Activated T-cell treated with anti-CD3 and anti-CD28 coated beads for 48 hours (primary cell): ENCODE measurements around the gene RIPPLY2.
"Not testable (repeated sequence)": the region's sequence is repeated elsewhere in the genome, so short reads cannot be mapped to it uniquely, and the experiment has no call there.

Source experiments
- DNase-seq: peaks from one replicate; pipeline ENCODE4 v3.0.0-alpha.2; 2020; ENCODE audit warnings: low read depth

RIPPLY2 gene

DNA sequence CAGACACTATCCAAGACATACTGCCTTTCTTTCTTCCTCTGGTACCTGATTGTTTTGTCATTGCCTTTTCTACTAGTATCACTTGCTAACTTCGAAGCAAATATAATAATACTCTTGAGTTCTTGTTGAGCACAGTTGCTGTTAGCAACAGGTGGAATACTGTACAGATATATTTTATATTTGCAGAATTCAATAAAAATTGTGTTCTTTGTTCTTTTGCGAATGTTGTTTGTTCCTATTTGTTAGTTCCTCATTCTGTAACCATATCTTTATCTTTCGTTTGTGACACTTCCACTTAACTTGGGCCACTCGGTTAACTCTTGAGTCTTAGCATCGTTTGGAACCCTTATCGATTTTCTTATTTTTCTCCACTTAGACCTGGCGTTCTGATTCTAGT, 7.2 kb downstream of the RIPPLY2 start:
- DNase-seq: no peak

DNA sequence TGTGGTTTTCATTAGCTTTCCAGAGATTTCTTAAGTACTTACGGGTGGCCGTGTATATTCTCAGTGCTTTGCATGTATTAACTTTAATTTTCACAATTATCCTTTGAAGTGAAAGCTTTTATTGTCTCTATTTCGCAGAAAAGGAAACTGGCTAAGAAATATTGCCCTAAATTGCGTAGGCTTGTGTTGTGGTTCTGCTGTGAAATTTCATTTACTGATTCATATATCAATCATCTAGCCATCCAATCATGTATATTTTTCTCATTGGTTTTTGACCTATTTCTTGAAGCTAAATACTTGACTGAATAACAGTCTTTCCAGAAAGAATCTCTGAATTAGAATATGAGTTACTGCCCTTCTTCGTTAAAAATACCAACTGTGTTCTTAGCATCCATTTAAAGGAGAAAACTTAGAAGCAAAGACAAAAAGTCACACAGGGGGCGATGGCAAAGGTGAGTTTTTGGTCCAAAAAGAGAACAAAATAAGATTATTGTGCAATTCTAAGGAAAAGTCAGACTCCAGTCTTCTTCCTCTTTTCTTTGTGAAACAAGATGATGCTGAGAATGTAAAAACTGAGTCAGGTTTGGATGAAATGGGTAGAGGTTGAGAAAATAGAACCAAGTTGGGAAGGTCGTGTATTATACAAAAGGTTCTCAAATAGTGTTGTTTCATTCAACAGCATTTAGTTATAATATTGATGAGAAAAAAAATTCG, 7.8 kb downstream of the RIPPLY2 start:
- DNase-seq: no peak

DNA sequence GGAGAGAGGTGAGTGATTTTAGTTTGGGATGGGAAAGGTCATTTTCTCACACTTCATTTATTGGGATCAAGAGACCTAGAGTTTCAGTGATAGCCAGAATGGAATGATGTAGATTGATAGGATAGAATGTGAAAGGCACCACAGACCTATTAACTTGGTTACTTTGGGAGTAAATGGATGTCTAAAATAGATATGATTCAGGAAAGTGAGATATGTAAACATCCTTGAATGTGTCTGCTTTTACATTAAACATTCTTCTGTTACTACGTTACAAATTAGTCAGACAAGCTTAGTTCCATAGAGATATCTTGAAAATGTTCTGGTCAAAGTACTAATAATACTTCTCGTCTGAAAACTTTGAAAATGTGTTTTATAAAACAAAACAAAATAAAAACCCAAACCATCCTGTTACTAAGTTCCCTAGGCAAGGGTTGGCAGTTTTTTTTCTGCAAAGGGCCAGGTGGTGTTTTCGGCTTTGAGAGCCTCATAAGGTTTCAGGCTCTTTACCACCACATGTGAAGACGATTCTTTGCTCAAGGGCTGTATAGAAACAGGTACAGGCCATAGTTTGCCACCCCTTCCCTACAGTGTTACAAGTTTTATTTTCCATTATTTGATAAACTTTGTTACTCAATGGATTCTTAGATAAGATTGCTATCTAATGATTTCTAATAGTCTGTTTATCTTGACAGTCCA, 9.8 kb downstream of the RIPPLY2 start:
- DNase-seq: no peak

DNA sequence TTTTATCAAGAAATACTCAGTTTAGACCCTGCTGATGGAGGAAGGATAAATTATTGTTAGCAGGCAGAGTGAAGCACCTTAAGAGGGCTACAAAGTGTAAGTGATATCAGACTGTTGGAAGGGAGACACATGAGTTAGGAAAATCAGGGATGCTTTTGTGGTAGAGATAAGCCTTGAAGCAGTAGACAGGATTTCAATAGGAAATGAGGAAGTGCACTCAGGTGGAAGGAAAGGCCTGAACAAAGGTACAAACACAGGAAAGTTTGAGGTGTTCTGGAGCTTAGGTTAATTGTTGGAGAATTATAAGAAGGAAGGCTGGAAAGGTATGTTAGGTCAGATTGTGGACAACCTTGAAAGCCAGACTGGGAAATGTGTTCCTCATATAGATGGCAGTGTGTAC, 13.9 kb downstream of the RIPPLY2 start:
- DNase-seq: no peak

DNA sequence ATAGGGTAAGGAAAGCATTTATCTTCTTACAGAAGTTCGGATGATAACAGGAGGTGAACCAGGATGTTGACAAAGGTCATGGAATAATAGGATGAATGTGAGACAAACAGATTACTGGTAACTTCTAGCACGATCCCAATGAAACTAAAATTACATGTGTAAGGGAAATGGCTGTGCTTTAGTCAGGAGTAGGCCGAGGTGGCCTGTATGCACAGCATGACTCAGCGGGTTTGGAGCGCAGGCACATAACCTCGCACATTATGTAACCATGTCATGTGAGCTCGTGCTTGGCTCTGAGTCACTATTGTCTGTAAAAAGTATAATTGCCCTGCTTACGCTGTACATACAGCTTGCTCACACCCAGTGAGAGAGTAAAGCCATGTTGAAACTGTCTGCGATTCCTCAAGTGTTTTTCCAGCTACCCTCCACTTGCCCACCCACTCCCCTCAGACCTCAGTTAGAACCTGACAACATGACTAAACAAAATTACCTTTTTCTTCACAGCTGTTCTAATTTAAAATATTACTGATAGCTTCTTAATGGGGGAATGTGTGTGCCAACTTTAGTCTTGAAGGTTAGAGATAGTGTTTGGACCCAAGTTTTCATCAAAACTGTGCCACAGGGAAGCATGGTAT, 14.5 kb downstream of the RIPPLY2 start:
- no peak for DNase-seq

DNA sequence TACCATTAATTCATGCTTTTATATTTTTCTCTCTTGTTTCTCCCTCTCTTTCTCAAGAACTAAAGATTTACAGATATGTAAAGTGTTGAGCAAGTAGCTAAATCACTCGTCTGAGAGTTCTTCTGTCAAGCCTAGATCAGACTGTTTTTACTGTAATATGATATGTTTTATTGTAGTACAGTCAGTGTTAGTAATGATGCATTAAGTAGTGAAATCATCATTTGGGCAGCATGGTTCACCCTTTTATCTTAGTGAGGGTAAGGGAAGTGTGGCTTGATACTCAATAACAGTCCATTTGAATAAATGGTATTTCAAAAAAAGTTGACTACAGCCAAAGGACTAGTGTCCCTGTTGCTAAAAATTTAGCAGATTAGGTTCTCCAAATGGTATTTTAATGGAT, 15.5 kb downstream of the RIPPLY2 start:
- no peak for DNase-seq

DNA sequence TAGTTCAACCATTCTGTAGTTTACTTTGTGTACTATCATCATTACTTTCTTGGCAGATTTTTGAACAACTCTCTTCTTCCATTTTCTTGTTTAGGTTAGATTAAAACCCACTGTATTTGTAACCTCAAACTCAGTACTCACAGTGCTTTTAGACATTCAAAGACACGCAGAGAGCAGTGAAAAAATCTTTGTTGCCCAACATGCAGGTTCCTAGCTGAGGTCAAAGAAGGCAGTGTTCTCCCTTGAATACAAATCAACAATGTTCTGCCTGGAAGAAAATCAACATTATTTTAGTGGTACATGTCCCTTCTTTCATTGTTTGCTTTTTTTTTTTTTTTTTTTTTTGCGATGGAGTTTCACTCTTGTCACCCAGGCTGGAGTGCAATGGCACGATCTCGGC, 17.5 kb downstream of the RIPPLY2 start:
- no peak for DNase-seq

DNA sequence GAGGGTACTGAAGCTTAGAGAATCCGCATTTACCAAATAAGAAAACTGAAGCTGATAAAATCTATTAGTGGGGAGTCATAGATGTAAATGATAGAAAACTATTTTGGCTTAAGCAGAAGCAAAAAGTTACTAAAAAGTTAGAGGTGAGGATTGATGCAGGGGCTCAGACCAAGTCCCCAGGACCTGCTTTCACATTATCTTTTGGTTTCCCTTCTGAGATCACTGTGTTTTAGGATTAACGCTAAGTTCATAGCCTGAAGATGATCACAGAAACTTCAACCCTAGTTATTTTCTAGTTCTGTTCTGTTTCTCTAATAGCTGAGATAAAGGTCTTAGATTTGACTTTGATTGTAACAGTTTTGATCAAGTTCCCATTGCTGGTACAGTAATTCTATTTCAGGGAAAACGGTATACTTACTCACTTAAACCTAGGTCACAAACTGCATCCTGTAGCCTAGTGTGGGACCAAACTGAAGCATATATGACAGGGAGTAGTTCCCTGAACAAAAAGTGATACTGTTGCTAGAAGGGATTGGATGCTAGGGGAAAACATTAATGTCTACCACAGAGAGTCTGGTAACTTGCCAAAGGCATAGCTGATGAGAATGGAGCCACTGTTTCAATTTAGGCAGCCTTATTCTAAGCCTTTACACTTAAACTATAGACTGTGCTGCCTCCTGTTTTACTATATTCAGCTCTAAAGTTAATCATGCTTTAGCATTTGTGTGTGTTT, 19.4 kb downstream of the RIPPLY2 start:
- no peak for DNase-seq

DNA sequence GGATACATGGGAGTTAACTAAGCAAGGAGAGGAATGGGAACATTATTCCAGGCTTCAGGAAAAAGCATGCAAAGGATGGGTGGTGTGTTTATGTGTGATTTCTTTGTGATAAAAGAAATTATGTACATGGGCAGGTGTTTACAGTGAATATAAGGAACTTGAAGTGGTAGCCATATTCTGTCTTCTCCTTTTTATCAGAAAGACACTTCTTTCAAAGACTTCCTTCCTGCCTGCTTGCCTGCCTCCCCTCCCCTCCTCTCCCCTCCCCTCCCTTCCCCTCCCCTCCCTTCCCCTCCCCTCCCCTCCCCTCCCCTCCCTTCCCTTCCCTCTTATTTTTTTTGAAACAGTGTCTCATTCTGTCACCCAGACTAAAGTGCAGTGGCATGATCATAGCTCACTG, 20.7 kb downstream of the RIPPLY2 start:
- DNase-seq: no peak

DNA sequence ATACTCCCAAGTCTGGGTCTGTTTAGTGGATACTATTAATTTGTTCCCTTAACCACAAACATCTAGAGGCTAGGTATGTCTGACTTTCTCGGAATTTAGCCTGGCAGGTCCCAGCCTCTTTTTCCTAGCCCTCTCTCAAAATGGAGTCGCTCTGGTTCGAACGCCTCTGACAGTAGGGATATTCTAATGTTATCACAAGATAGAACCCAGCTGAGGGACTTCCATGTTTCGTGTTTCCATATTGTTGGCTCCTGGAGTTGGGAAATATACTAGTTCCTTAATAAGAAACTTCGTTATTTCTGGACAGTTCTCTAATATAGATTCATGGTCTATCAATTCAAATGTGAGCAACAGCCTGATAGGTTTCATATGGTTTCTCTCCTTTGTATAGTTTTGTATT, 22.7 kb downstream of the RIPPLY2 start:
- no peak for DNase-seq

DNA sequence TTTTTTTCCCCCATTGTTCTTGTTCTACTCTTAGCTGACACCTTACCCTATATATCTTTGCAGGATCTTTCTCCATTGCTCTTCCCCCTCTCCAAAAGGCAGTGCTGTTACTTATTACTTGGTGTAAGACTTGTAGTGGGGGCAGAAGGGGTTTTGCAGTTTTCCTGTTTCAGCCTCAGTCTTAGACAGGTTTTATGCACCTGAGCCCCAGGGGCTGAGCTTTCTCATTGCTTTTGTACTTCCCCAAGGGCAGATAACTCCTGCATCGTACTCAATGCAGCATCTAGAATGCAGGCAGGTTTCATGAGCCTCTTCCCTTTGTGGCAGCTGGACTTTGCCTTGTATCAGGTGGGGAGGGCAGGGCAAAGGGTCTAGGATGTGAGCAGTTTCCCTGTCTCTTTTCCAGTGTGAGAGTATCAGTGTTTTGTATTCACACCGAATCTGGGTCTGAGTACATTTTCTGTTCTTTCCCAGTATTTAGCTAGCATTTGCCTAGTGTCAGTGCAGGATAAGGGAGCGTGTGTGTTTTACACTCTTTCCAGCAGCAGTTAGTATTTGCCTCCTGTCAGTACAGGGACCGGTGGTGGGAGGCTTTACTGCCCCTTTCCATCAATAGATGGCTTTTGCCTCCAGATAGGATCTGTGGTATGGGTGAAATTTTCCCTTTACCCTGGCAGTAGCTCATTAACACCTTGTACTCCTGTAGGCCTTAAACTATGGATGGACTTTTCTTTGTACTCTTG, 25.9 kb downstream of the RIPPLY2 start:
- no peak for DNase-seq

DNA sequence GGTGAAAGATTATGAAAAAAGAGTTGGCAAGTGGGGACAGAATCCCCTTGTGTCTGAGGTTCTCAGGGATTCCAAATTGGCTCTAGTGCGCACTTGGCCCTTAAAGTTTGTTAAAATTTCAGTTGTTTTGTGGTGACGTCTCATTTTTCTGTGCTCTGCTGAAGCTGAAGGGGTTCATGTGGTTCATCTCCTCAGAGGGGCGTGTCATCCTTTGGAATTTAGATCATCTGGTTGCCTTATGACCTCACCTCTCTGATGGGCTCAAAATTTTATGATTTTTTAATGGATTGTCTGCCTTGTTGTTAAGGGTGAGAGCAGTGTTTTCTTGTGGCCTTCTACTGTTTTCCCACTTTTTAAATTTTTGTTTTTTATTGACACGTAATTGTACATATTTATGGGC, 26.6 kb downstream of the RIPPLY2 start:
- no peak for DNase-seq

DNA sequence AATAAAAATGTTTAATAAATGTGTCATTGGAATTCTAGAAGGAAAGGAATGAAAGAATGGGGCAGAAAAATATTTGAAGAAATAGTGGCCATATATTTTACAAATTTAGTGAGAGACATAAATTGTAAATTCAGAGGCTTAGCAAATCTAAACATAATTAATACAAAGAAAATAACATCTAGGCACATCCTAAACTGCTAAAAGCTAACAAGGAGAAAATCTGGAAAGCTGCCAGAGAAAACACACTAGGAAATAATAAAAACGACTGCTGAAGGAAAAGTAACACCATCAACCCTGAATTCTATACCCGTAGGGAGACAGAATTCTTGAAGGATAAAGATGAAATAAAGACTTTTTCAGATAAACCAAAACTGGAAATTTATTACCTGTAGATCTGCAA, 30.1 kb downstream of the RIPPLY2 start:
- DNase-seq: no peak

DNA sequence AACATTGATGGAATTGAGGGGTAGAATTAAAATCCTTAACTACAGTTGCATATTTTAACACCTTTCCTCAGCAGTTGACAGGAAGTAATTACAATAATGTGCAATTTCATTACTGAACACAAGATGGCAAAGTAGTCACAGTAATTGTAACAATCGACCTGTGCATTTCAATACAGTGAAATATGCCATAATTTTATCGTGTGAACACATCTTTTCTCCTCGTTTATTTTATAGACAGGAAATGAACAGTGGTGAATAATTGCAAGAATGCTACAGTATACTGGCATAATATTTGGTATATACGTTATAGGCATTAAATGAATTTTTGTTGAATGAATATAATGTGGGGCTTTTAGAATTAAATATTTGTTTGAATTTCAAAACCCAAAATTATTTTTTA, 31.4 kb downstream of the RIPPLY2 start:
- DNase-seq: no peak

DNA sequence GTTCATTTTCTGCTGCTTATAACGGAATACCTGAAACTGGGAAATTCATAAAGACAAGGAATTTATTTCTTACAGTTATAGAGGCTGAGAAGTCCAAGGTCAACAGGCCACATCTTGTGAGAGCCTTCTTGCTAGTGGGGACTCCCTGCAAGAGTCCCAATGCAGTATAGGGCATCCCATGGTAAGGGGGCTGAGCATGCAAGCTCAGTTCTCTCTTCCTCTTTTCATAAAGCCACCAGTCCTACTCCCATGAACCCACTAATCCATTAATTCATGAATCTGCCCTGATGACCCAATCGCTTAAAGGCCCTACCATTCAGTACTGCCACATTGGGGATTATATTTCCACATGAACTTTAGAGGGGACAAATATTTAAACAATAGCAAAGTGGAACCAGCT, 32.8 kb downstream of the RIPPLY2 start:
- no peak for DNase-seq

DNA sequence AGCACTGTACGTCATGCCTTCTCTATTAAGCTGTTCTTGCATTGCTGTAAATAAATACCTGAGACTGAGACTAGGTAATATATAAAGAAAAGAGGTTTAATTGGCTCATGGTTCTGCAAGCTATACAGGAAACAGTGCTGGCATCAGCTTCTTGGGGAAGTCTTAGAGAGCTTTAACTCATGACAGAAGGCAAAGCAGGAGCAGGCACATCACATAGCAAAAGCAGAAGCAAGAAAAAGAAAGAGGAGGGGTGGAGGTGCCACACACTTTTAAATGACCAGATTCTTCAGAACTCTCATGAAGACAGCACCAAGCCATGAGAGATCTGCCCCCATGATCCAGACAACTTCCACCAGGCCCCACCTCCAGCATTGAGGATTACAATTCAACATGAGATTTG, 36.5 kb downstream of the RIPPLY2 start:
- DNase-seq: no peak

DNA sequence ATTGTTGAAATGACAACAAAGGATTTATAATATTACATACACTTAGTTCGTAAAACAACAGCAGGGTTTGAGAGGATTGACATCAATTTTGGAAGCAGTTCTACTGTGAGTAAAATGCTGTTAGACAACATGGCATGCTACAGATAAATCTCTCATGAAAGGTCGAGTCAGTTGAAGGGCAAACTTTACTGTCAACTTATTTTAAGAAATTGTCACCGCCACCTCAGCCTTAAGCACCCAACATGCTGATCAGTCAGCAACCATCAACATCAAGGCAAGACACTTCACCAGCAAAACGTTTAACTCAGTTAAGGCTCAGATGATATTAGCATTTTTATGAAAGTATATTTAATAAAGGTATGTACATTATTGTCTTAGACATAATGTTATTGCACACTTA, 37.4 kb downstream of the RIPPLY2 start:
- no peak for DNase-seq

DNA sequence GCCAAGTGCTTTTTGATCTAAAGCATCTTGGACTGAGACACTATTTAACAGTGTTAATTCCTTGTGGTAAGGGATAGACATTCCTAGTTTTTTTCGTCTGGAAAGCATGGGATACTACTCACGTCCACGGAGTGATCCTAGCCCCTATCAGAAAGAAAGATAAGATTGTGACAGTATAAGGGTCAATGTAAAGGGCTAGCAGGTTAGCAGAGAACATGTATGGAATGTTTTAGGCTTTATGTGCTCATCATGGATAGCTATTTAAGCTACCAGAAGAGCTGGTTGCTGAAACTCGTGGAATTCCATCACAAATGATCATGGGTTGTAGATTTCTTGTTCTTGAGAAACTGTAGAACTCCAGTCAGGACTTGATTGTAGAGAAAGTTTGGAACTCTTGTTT, 38.4 kb downstream of the RIPPLY2 start:
- no peak for DNase-seq

DNA sequence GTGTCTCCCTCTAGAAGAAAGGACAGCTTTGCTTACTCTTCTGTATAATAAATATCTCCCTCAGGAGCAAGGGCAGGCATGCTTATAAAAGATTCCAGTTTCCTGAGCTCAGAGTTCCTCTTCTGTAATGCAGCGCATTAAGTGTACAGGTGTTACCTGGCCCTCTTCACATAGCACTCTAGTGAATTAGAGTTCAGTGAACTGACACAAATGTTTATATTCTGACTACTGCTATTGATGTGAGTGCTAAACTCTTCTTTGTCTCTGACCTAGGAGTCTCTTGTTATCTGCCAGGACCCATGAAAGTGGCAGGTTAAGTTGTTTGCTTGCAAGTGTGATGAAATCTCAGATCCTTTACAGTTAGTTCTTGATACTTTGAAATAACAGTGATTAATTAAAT, 39.9 kb downstream of the RIPPLY2 start:
- no peak for DNase-seq

DNA sequence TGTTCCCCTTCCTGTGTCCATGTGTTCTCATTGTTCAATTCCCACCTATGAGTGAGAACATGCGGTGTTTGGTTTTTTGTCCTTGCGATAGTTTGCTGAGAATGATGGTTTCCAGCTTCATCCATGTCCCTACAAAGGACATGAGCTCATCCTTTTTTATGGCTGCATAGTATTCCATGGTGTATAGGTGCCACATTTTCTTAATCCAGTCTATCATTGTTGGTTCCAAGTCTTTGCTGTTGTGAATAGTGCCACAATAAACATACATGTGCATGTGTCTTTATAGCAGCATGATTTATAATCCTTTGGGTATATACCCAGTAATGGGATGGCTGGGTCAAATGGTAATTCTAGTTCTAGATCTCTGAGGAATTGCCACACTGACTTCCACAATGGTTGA, 43.9 kb downstream of the RIPPLY2 start:
- DNase-seq: not testable (repeated sequence)

DNA sequence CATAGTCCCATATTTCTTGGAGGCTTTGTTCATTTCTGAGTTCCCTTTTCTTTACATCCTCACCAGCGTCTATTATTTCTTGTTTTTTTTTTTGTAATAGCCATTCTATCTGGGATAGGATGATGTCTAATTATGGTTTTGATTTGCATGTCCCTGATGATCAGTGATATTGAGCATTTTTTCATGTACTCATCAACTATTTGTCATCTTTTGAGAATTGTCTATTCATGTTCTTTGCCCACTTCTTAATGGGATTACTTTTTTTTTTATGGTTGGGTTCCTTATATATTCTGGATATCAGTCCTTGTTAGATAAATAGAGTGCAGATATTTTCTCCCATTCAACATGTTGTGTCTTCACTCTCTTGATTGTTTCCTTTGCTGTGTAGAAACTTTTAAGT, 48.5 kb downstream of the RIPPLY2 start:
- no peak for DNase-seq

DNA sequence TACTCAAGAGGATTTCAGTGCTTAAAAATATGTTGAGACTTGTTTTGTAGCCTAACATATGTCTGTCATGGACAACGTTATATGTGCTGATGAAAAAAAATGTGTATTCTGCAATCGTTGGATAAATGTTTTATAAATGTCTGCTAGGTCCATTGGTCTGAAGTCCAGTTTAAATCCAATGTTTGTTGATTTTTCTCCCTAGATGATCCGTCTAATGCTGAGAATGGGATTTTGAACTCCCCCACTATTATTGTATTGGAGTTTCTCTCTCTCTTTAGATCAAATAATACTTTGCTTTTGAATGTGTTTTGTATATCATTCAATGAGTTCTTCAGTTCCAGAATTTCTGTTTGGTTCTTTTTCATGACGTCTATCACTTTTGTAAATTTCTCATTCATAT, 51.2 kb downstream of the RIPPLY2 start:
- no peak for DNase-seq
